Calu3 (cell line): ENCODE measurements around the gene ZNF124. TPM values are rescaled to one million over a fixed set of nuclear protein-coding genes. Genes with fewer than 3 reads are reported as not detected.
"Not testable (repeated sequence)": the region's sequence is repeated elsewhere in the genome, so short reads cannot be mapped to it uniquely, and the experiment has no call there.

ENCODE experiments used
- BruUV-seq: library from RNA; stranded (reverse); fragments of 400-500 nt; replicated peaks from 2 replicates; lab custom pipeline; 2021; lab: Mats Ljungman, UMichigan
- CTCF ChIA-PET: fragments of 300-600 bp; sonication (Branson Sonifier 250); formaldehyde crosslinking; loops from one replicate; lab custom pipeline; 2022; ENCODE audit warnings: antibody characterized with exemption; lab: Charles Lee
- DNase-seq: peaks from one replicate; pipeline ENCODE4 v3.0.0; 2022
- H3K27ac Mint-ChIP-seq: one replicate; pipeline ENCODE4 v1.8.0; 2022; ENCODE audit warnings: mixed read lengths; ENCODE audit not compliant: unreplicated experiment
- H3K27me3 Mint-ChIP-seq: one replicate; pipeline ENCODE4 v1.8.0; 2022; ENCODE audit warnings: mixed read lengths; ENCODE audit not compliant: unreplicated experiment
- H3K36me3 Mint-ChIP-seq: one replicate; pipeline ENCODE4 v1.8.0; 2022; ENCODE audit warnings: mild to moderate bottlenecking, moderate library complexity, mixed read lengths; ENCODE audit not compliant: insufficient read depth, unreplicated experiment
- H3K4me1 Mint-ChIP-seq: one replicate; pipeline ENCODE4 v1.8.0; 2022; ENCODE audit warnings: mild to moderate bottlenecking, low read depth, mixed read lengths; ENCODE audit not compliant: unreplicated experiment
- H3K4me3 Mint-ChIP-seq: one replicate; pipeline ENCODE4 v1.8.0; 2022; ENCODE audit warnings: mild to moderate bottlenecking, low read depth, moderate library complexity, mixed read lengths; ENCODE audit not compliant: unreplicated experiment
- H3K9me3 Mint-ChIP-seq: one replicate; pipeline ENCODE4 v1.8.0; 2022; ENCODE audit warnings: low read depth, mixed read lengths; ENCODE audit not compliant: unreplicated experiment
- CTCF ChIP-seq: fragments of 200-600 bp; IDR thresholded peaks from one replicate; pipeline ENCODE4 v1.8.0; 2022; ENCODE audit warnings: antibody characterized with exemption; ENCODE audit not compliant: unreplicated experiment
- intact Hi-C: fragments of 100-400 bp; cut with micrococcal nuclease; formaldehyde crosslinking; loops from one replicate; pipeline ENCODE4 v1.10.0; 2022; ENCODE audit not compliant: unreplicated experiment
- total RNA-seq: library from RNA; stranded (reverse); gene quantifications from 2 replicates; pipeline ENCODE4 v1.2.3, GENCODE V29; 2022

ZNF124 gene
- total RNA-seq, 1 experiment from 2014 or later = 45.6 TPM

GRCh38 chr1:247173431-247173830, 1.6 kb upstream of the ZNF124 start:
- H3K36me3 Mint-ChIP-seq = peaks cover 5% of the 10 kb centered on the region
- CTCF ChIA-PET = no interaction called here
- no peaks in the 10 kb centered on the region for H3K4me1 Mint-ChIP-seq
- no peak for DNase-seq
- no peaks in the 10 kb centered on the region for H3K27me3 Mint-ChIP-seq
- no TSS peak for BruUV-seq
- H3K9me3 Mint-ChIP-seq = peaks cover 16% of the 10 kb centered on the region
- no peak overlapping the region for H3K27ac Mint-ChIP-seq
- intact Hi-C loops = no loop called here
- TF ChIP-seq CTCF = no peak
- H3K4me3 Mint-ChIP-seq = no peak overlapping the region

DNA sequence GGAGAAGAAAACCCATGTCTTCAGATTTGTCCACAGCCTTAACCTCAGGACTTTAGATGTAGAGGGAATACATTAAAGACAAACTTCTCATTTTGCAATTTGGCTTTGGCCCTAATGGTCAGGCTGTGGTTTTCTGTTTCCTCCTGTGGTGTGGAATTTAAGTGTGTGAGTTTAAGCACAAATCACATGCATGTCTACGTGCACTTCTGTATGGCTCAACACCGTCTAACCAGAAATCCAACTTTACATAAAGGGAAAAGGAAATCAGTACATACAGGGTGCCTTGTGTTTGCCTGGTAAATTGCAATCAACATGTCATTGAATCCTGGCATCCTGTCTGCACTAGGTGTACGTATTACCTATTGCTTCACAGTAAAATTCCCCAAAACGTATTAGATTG, 1.2 kb upstream of the ZNF124 start:
- Mint-ChIP-seq H3K9me3 (peaks cover 16% of the 10 kb centered on the region), H3K27ac (no peak overlapping the region), H3K27me3 (no peaks in the 10 kb centered on the region), H3K4me3 (no peak overlapping the region), H3K36me3 (peaks cover 5% of the 10 kb centered on the region), H3K4me1 (no peaks in the 10 kb centered on the region)
- CTCF ChIA-PET = no interaction called here
- DNase-seq = no peak
- intact Hi-C loops = no loop called here
- TF ChIP-seq CTCF = no peak
- BruUV-seq = no TSS peak

- DNase-seq, CTCF ChIA-PET, H3K27me3 Mint-ChIP-seq, H3K4me3 Mint-ChIP-seq, H3K27ac Mint-ChIP-seq, intact Hi-C loops, H3K4me1 Mint-ChIP-seq, H3K36me3 Mint-ChIP-seq: not testable (repeated sequence)
- BruUV-seq = TSS peak; percentile 32
- peaks cover 21% of the 10 kb centered on the region for H3K9me3 Mint-ChIP-seq
Observed at GRCh38 chr1:247171443-247171842, 377 bp downstream of the ZNF124 start.

- Mint-ChIP-seq H3K9me3 (peaks cover 24% of the 10 kb centered on the region), H3K27ac (no peak overlapping the region), H3K36me3 (peaks cover 5% of the 10 kb centered on the region), H3K4me1 (no peaks in the 10 kb centered on the region), H3K27me3 (no peaks in the 10 kb centered on the region), H3K4me3 (no peak overlapping the region)
- CTCF ChIA-PET = no interaction called here
- no TSS peak for BruUV-seq
- intact Hi-C loops = no loop called here
- DNase-seq = no peak
- no peak for TF ChIP-seq CTCF
Observed at GRCh38 chr1:247165674-247166073, 6.1 kb downstream of the ZNF124 start.

GRCh38 chr1:247164694-247165093, 7.1 kb downstream of the ZNF124 start:
- Mint-ChIP-seq H3K4me1 (no peaks in the 10 kb centered on the region), H3K27me3 (no peaks in the 10 kb centered on the region), H3K36me3 (peaks cover 10% of the 10 kb centered on the region), H3K4me3 (no peak overlapping the region), H3K27ac (no peak overlapping the region), H3K9me3 (peaks cover 19% of the 10 kb centered on the region)
- BruUV-seq = no TSS peak
- TF ChIP-seq CTCF = no peak
- no peak for DNase-seq
- intact Hi-C loops = no loop called here
- CTCF ChIA-PET = no interaction called here
